ENCODE measurements around the gene RIMBP2.

RIMBP2 gene

GRCh38 chr12:130563323-130563722 is 152.8 kb downstream of the RIMBP2 start:
- no peak for DNase-seq

GRCh38 chr12:130562716-130563115 is 153.4 kb downstream of the RIMBP2 start:
- DNase-seq = no peak

- DNase-seq = no peak
These were observed 155.8 kb downstream of the RIMBP2 start for GRCh38 chr12:130560321-130560720.

- DNase-seq = no peak
These were observed 156.3 kb downstream of the RIMBP2 start for GRCh38 chr12:130559806-130560205.

- DNase-seq = no peak
These were observed 158.0 kb downstream of the RIMBP2 start for GRCh38 chr12:130557886-130558765.

GRCh38 chr12:130557201-130557600 is 158.9 kb downstream of the RIMBP2 start:
- no peak for DNase-seq

- no peak for DNase-seq
These were observed 159.5 kb downstream of the RIMBP2 start for GRCh38 chr12:130556486-130557055.

GRCh38 chr12:130555628-130556485 is 160.2 kb downstream of the RIMBP2 start:
- no peak for DNase-seq

- no peak for DNase-seq
These were observed 160.9 kb downstream of the RIMBP2 start for GRCh38 chr12:130555221-130555620.

- DNase-seq = no peak
These were observed 163.6 kb downstream of the RIMBP2 start for GRCh38 chr12:130552483-130552996.

- DNase-seq = no peak
These were observed 166.7 kb downstream of the RIMBP2 start for GRCh38 chr12:130549361-130549760.

- DNase-seq = no peak
These were observed 168.5 kb downstream of the RIMBP2 start for GRCh38 chr12:130547480-130548155.

- no peak for DNase-seq
These were observed 169.6 kb downstream of the RIMBP2 start for GRCh38 chr12:130546494-130546893.

GRCh38 chr12:130545475-130545874 is 170.6 kb downstream of the RIMBP2 start:
- no peak for DNase-seq

- no peak for DNase-seq
These were observed 175.7 kb downstream of the RIMBP2 start for GRCh38 chr12:130540376-130540775.

- no peak for DNase-seq
These were observed 177.6 kb downstream of the RIMBP2 start for GRCh38 chr12:130538343-130539095.

- DNase-seq = no peak
These were observed 178.4 kb downstream of the RIMBP2 start for GRCh38 chr12:130537655-130538054.

GRCh38 chr12:130537051-130537450 is 179.0 kb downstream of the RIMBP2 start:
- no peak for DNase-seq

- DNase-seq = no peak
These were observed 185.7 kb downstream of the RIMBP2 start for GRCh38 chr12:130530429-130530828.

- no peak for DNase-seq
These were observed 186.3 kb downstream of the RIMBP2 start for GRCh38 chr12:130529781-130530180.

- DNase-seq = no peak
These were observed 188.9 kb downstream of the RIMBP2 start for GRCh38 chr12:130527239-130527638.

- peak; percentile 28 for DNase-seq
These were observed 189.3 kb downstream of the RIMBP2 start for GRCh38 chr12:130526813-130527212.

All from femur (tissue), 1 donor.